PFSK-1 (cell line): ENCODE data around the gene LSM3.

Experiments
- FOXP2 ChIP-seq: optimal IDR thresholded peaks from 2 replicates; pipeline ENCODE3; 2011; ENCODE audit warnings: borderline replicate concordance, control low read depth, inconsistent platforms; ENCODE audit not compliant: insufficient read depth; ENCODE audit errors: extremely low read length, extremely low read depth
- POLR2AphosphoS5 ChIP-seq: IDR thresholded peaks from 2 replicates; pipeline ENCODE4 v1.6.1; 2012; ENCODE audit warnings: low read depth, mild to moderate bottlenecking, control low read depth, low read length, moderate library complexity
- SIN3A ChIP-seq: IDR thresholded peaks from 2 replicates; pipeline ENCODE4 v1.6.1; 2012; ENCODE audit warnings: mild to moderate bottlenecking, low read length, moderate library complexity, borderline replicate concordance; ENCODE audit not compliant: insufficient read depth
- TAF1 ChIP-seq: IDR thresholded peaks from 2 replicates; pipeline ENCODE4 v1.6.1; 2012; ENCODE audit warnings: low read length, control low read depth, borderline replicate concordance; ENCODE audit not compliant: insufficient read depth
- TF ChIP-seq, protein P1 (sequence below), 2 experiments: IDR thresholded peaks; 2 replicates each; pipeline versions ENCODE4 v1.6.1 to v1.8.0; 2011 to 2012; ENCODE audit warnings: low read depth in 2 of 2, low read length in 2 of 2, control low read depth in 1 of 2, inconsistent platforms in 1 of 2, mild to moderate bottlenecking in 1 of 2, moderate library complexity in 1 of 2; ENCODE audit not compliant: insufficient read depth in 1 of 2

The LSM3 gene

DNA sequence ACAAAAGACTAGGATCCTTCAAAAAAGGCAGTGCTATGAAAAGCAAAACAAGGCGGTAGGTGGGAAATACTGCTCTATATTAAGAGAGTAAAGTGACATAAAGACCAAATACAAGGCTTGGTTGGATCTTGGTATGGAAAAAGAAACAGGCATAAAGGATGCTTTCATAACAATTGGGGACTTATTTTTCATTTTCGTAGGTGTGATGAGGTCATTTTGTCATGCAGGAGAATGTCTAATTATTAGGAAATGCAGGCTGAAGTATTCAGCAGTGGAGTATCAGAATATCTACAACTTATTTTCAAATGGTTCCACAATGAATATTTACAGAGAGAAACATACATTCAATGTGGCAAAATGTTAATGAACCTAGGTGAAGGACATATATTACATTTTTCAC, 9.2 kb upstream of the LSM3 start:
- TF ChIP-seq, protein P1, sequence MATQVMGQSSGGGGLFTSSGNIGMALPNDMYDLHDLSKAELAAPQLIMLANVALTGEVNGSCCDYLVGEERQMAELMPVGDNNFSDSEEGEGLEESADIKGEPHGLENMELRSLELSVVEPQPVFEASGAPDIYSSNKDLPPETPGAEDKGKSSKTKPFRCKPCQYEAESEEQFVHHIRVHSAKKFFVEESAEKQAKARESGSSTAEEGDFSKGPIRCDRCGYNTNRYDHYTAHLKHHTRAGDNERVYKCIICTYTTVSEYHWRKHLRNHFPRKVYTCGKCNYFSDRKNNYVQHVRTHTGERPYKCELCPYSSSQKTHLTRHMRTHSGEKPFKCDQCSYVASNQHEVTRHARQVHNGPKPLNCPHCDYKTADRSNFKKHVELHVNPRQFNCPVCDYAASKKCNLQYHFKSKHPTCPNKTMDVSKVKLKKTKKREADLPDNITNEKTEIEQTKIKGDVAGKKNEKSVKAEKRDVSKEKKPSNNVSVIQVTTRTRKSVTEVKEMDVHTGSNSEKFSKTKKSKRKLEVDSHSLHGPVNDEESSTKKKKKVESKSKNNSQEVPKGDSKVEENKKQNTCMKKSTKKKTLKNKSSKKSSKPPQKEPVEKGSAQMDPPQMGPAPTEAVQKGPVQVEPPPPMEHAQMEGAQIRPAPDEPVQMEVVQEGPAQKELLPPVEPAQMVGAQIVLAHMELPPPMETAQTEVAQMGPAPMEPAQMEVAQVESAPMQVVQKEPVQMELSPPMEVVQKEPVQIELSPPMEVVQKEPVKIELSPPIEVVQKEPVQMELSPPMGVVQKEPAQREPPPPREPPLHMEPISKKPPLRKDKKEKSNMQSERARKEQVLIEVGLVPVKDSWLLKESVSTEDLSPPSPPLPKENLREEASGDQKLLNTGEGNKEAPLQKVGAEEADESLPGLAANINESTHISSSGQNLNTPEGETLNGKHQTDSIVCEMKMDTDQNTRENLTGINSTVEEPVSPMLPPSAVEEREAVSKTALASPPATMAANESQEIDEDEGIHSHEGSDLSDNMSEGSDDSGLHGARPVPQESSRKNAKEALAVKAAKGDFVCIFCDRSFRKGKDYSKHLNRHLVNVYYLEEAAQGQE (IDR thresholded peaks at IDR 0.05; ENCODE audit: insufficient read depth in 1 of 2, low read depth in 2 of 2, low read length in 2 of 2), result no peak
- TF ChIP-seq TAF1 (no peak), SIN3A (no peak), FOXP2 (no peak), POLR2AphosphoS5 (no peak)

DNA sequence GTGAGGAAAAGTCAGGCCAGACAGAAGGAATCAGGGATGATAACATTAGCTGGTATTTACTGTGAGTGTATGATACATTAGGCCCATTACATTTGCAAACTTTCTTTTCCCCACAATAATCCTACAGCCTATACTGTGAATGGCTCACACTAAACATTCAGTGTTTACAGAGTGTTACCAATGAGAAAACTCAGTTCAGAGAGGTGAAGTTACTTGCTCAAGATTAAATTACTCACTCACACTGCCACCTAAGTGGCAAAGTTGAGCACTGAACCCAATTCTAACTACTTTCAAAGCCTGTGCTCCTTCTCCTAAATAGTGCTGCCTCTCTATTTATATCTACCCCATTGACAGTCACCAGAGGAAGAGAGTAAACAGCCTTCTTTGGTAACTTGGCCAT, 8.7 kb upstream of the LSM3 start:
- no peak for TF ChIP-seq FOXP2
- TF ChIP-seq POLR2AphosphoS5, result no peak
- TF ChIP-seq, protein P1 (IDR thresholded peaks at IDR 0.05; ENCODE audit: insufficient read depth in 1 of 2, low read depth in 2 of 2, low read length in 2 of 2), result no peak
- no peak for TF ChIP-seq TAF1
- TF ChIP-seq SIN3A, result no peak

DNA sequence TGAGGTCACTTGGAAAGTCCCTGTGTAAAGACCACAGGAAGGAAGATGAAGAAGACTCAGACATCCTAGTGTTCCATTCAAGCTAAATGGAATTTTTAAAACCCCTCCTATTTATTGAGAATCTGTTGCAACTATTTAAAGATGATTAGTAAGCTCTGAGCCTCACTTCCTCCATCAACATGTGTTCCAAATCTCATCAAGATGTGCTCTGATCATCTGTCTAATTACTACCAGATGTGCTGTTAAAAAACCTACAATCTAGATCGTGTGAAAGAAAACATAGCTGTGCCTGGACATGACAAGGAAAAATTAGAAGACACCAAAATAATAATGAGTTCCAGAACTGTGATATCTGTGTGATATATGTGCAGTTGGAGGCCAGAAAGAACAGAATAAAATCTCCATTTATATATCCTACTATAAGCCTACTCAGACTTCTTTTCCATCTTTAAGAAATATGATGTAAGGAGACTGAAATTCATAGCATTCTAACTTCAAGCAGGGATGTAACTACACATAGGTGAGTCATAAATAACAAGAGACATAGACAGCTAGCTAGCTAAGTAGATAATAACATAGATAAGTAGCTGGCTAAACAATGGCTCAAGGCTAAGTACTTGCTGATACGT, 8.0 kb upstream of the LSM3 start:
- TF ChIP-seq FOXP2 (no peak), SIN3A (no peak; the same call in 1 of the 2 replicates), POLR2AphosphoS5 (no peak), TAF1 (no peak)
- TF ChIP-seq, protein P1 (IDR thresholded peaks at IDR 0.05; ENCODE audit: insufficient read depth in 1 of 2, low read depth in 2 of 2, low read length in 2 of 2), result no peak

DNA sequence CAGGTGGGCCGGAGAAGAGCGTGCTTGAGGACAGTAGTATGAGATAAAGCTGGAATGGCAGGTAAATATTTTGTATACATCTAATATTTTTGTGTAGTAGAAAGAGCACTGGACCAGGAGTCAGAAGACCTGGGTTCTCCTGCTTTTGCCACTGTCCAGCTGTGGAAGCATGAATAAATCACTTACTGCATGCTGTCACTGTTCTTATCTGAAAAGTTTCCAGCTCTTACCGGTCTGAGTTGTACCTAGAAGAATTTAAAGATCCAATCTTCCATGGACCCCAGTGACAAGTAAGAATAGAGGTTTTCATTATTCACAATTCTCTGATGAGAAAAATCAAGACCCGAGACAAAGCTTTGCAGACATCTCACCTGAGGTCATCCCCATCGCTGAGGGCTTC, 6.1 kb upstream of the LSM3 start:
- TF ChIP-seq, protein P1 (IDR thresholded peaks at IDR 0.05; ENCODE audit: insufficient read depth in 1 of 2, low read depth in 2 of 2, low read length in 2 of 2), result no peak
- TF ChIP-seq SIN3A, result no peak
- no peak for TF ChIP-seq POLR2AphosphoS5
- TF ChIP-seq TAF1, result no peak
- TF ChIP-seq FOXP2, result no peak

DNA sequence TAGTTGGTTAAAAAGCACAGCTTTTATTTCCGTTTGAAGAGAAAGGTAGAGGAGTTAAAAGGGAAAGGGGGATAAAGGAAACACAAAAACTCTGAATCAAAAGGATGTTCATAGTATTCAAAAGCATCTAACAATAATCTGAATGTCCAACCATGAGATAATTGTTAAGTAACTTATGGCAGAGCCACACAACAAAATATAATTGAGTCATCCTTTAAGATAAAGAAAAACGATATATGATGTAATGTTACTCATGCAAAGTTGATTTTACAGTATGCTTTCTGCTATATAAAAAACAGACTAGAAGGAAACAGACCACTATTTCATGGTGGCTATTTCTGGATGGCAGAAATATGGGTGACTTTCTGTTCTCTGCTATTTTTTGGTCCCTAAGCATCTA, 4.1 kb upstream of the LSM3 start:
- no peak for TF ChIP-seq SIN3A
- TF ChIP-seq FOXP2, result no peak
- no peak for TF ChIP-seq POLR2AphosphoS5
- TF ChIP-seq, protein P1 (IDR thresholded peaks at IDR 0.05; ENCODE audit: insufficient read depth in 1 of 2, low read depth in 2 of 2, low read length in 2 of 2), result no peak
- TF ChIP-seq TAF1, result no peak
